GM12892 (cell line): ENCODE measurements around the gene AKAIN1.

ENCODE experiments used
- DNase-seq: peaks from one replicate; pipeline ENCODE4 v3.0.0; 2011; ENCODE audit not compliant: insufficient read length
- FAIRE-seq: peaks from 2 replicates; lab custom pipeline; 2011; peaks lifted over from hg19 to GRCh38; lab: Jason Lieb, UNC
- POLR2A ChIP-seq: IDR thresholded peaks from 2 replicates; pipeline ENCODE4 v1.6.1; 2011; ENCODE audit warnings: low read depth, low read length, control low read depth
- POLR2AphosphoS5 ChIP-seq: IDR thresholded peaks from 2 replicates; pipeline ENCODE4 v1.6.1; 2011; ENCODE audit warnings: low read depth, low read length, control low read depth
- TAF1 ChIP-seq: IDR thresholded peaks from 2 replicates; pipeline ENCODE4 v1.6.1; 2011; ENCODE audit warnings: low read depth, mild to moderate bottlenecking, control low read depth, low read length, borderline replicate concordance

AKAIN1 gene

GRCh38 chr18:5132987-5133386, 64.1 kb downstream of the AKAIN1 start:
- no peak for DNase-seq
- no peak for TF ChIP-seq POLR2AphosphoS5
- no peak for TF ChIP-seq TAF1
- no peak for TF ChIP-seq POLR2A
- no peak for FAIRE-seq

GRCh38 chr18:5122272-5122671, 74.8 kb downstream of the AKAIN1 start:
- TF ChIP-seq POLR2AphosphoS5 = no peak
- no peak for TF ChIP-seq TAF1
- TF ChIP-seq POLR2A = no peak
- DNase-seq = no peak
- no peak for FAIRE-seq

- FAIRE-seq (no peak), DNase-seq (no peak)
- TF ChIP-seq TAF1 = no peak
- no peak for TF ChIP-seq POLR2A
- no peak for TF ChIP-seq POLR2AphosphoS5
Measured at GRCh38 chr18:5110266-5110665, 86.8 kb downstream of the AKAIN1 start.

GRCh38 chr18:5107988-5108387, 89.1 kb downstream of the AKAIN1 start:
- FAIRE-seq (no peak), DNase-seq (no peak)
- TF ChIP-seq POLR2A (no peak), POLR2AphosphoS5 (no peak), TAF1 (no peak)

- DNase-seq (no peak), FAIRE-seq (no peak)
- no peak for TF ChIP-seq POLR2AphosphoS5
- TF ChIP-seq TAF1 = no peak
- TF ChIP-seq POLR2A = no peak
Measured at GRCh38 chr18:5106730-5107129, 90.3 kb downstream of the AKAIN1 start.

- no peak for TF ChIP-seq POLR2A
- TF ChIP-seq TAF1 = no peak
- TF ChIP-seq POLR2AphosphoS5 = no peak
- DNase-seq = no peak
- FAIRE-seq = no peak
Measured at GRCh38 chr18:5104246-5104645, 92.8 kb downstream of the AKAIN1 start.

- DNase-seq (no peak), FAIRE-seq (no peak)
- TF ChIP-seq POLR2A = no peak
- no peak for TF ChIP-seq POLR2AphosphoS5
- TF ChIP-seq TAF1 = no peak
Measured at GRCh38 chr18:5103693-5104092, 93.4 kb downstream of the AKAIN1 start.

- FAIRE-seq (no peak), DNase-seq (no peak)
- TF ChIP-seq POLR2A (no peak), POLR2AphosphoS5 (no peak), TAF1 (no peak)
Measured at GRCh38 chr18:5103286-5103685, 93.8 kb downstream of the AKAIN1 start.

GRCh38 chr18:5097116-5097703, 99.8 kb downstream of the AKAIN1 start:
- no peak for DNase-seq
- FAIRE-seq = no peak
- no peak for TF ChIP-seq POLR2AphosphoS5
- TF ChIP-seq POLR2A = no peak
- no peak for TF ChIP-seq TAF1

GRCh38 chr18:5095239-5095638, 101.8 kb downstream of the AKAIN1 start:
- no peak for DNase-seq
- FAIRE-seq = no peak
- TF ChIP-seq POLR2A = no peak
- TF ChIP-seq TAF1 = no peak
- no peak for TF ChIP-seq POLR2AphosphoS5

GRCh38 chr18:5093902-5094301, 103.2 kb downstream of the AKAIN1 start:
- FAIRE-seq (no peak), DNase-seq (no peak)
- TF ChIP-seq TAF1 (no peak), POLR2A (no peak), POLR2AphosphoS5 (no peak)
